PC-9 (cell line): ENCODE data around the gene WDR20. TPM values are rescaled to one million over a fixed set of nuclear protein-coding genes. Genes with fewer than 3 reads are reported as not detected.

Source experiments
- BruUV-seq: library from RNA; stranded (reverse); fragments of 400-500 nt; replicated peaks from 2 replicates; lab custom pipeline; 2021; lab: Mats Ljungman, UMichigan
- CTCF ChIA-PET: fragments of 300-600 bp; sonication (Branson Sonifier 250); formaldehyde crosslinking; loops from one replicate; lab custom pipeline; 2022; ENCODE audit warnings: antibody characterized with exemption; lab: Charles Lee
- POLR2A ChIA-PET: fragments of 300-600 bp; sonication (Branson Sonifier 250); formaldehyde crosslinking; loops from one replicate; lab custom pipeline; 2022; ENCODE audit warnings: antibody characterized with exemption; ENCODE audit not compliant: unreplicated experiment; lab: Charles Lee
- DNase-seq, 2 experiments: peaks; one replicate each; pipeline versions ENCODE4 v3.0.0 to v3.0.0-alpha.2; 2015 to 2022; ENCODE audit warnings: mixed read lengths in 1 of 2
- H2AFZ ChIP-seq: fragments of 200-600 bp; sonication (generic); 2 replicates; pipeline ENCODE4 v1.8.1; 2017; ENCODE audit warnings: antibody characterized with exemption
- H3F3A ChIP-seq: fragments of 200-600 bp; sonication (generic); 2 replicates; pipeline ENCODE4 v1.8.1; 2017; ENCODE audit warnings: antibody characterized with exemption, mild to moderate bottlenecking, low read depth; ENCODE audit not compliant: insufficient read depth
- H3K27ac ChIP-seq: fragments of 200-600 bp; sonication (generic); 2 replicates; pipeline ENCODE4 v1.6.1; 2016; ENCODE audit warnings: mixed run types
- H3K27me3 ChIP-seq: fragments of 200-600 bp; sonication (generic); 2 replicates; pipeline ENCODE4 v1.6.1; 2016; ENCODE audit warnings: low read depth, mixed run types; ENCODE audit not compliant: insufficient read depth
- H3K36me3 ChIP-seq: fragments of 200-600 bp; sonication (generic); 2 replicates; pipeline ENCODE4 v1.6.1; 2016; ENCODE audit warnings: low read depth, mixed run types
- H3K4me1 ChIP-seq: fragments of 200-600 bp; sonication (generic); replicated peaks from 2 replicates; pipeline ENCODE4 v1.6.1; 2016; ENCODE audit warnings: mixed run types; ENCODE audit not compliant: insufficient read depth
- H3K4me2 ChIP-seq: fragments of 200-600 bp; sonication (generic); 2 replicates; pipeline ENCODE4 v1.6.1; 2017; ENCODE audit warnings: mixed run types
- H3K4me3 ChIP-seq: fragments of 200-600 bp; sonication (generic); 2 replicates; pipeline ENCODE4 v1.6.1; 2016; ENCODE audit warnings: mixed run types
- H3K79me2 ChIP-seq: fragments of 200-600 bp; sonication (generic); 2 replicates; pipeline ENCODE4 v1.6.1; 2017; ENCODE audit warnings: low read depth, mixed run types
- H3K9me2 ChIP-seq: fragments of 200-600 bp; sonication (generic); 2 replicates; pipeline ENCODE4 v1.8.1; 2017; ENCODE audit warnings: mild to moderate bottlenecking; ENCODE audit not compliant: insufficient read depth
- H3K9me3 ChIP-seq: fragments of 200-600 bp; sonication (generic); 2 replicates; pipeline ENCODE4 v1.8.1; 2016; ENCODE audit warnings: low read depth; ENCODE audit not compliant: insufficient read depth
- H4K20me1 ChIP-seq: fragments of 200-600 bp; sonication (generic); 2 replicates; pipeline ENCODE4 v1.8.1; 2017; ENCODE audit not compliant: insufficient read depth
- EZH2 ChIP-seq: fragments of 200-600 bp; sonication (generic); IDR thresholded peaks from 2 replicates; pipeline ENCODE4 v1.8.0; 2017; ENCODE audit warnings: antibody characterized with exemption, low read depth
- intact Hi-C: fragments of 100-400 bp; cut with micrococcal nuclease; formaldehyde crosslinking; loops from one replicate; pipeline ENCODE4 v1.10.0; 2022; ENCODE audit not compliant: unreplicated experiment
- total RNA-seq: library from RNA; stranded (reverse); gene quantifications from 2 replicates; pipeline ENCODE4 v1.2.3, GENCODE V29; 2021
- TF ChIP-seq, protein P1 (sequence below): fragments of 200-600 bp; sonication (generic); conservative IDR thresholded peaks from 2 replicates; pipeline ENCODE4 v1.6.1; 2017; ENCODE audit warnings: mixed run types, antibody characterized with exemption, mild to moderate bottlenecking, moderate library complexity

Gene WDR20
- total RNA-seq, 1 experiment from 2014 or later: 93.5 TPM

DNA sequence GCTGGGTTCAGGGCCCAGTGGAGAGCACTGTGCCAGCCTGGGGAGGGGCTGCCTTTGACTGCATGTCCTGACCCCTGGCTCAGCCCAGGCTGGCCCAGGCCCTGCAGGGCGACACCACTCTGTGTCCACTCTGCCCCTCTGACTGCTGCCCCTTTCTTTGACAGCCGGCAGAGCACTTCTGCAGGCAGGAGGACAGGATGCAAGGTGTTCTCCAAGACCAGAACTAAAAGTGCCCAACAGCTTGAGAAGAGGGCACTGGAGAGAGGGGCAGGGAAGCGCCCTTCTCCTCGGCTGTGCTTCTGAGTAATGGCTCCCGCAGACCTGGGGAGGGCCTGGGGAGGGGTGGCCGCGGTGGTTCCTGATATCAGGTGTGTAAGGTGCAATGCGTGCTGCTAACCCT, 72.7 kb downstream of the WDR20 start:
- no peak for DNase-seq
- Histone ChIP-seq H2AFZ (no peak overlapping the region), H3K9me3 (no peaks in the 10 kb centered on the region), H3K4me3 (no peak overlapping the region), H3K9me2 (no peaks in the 10 kb centered on the region), H3K4me2 (no peak overlapping the region), H3K4me1 (no peaks in the 10 kb centered on the region), H3K27me3 (no peaks in the 10 kb centered on the region), H3K36me3 (peaks cover 13% of the 10 kb centered on the region), H3K27ac (no peak overlapping the region), H3F3A (no peaks in the 10 kb centered on the region; the same call in 1 of the 2 replicates), H3K79me2 (peaks cover 6% of the 10 kb centered on the region; the same call in 1 of the 2 replicates), H4K20me1 (peaks cover 8% of the 10 kb centered on the region; the same call in 1 of the 2 replicates)
- TF ChIP-seq EZH2: no peak
- TF ChIP-seq, protein P1, sequence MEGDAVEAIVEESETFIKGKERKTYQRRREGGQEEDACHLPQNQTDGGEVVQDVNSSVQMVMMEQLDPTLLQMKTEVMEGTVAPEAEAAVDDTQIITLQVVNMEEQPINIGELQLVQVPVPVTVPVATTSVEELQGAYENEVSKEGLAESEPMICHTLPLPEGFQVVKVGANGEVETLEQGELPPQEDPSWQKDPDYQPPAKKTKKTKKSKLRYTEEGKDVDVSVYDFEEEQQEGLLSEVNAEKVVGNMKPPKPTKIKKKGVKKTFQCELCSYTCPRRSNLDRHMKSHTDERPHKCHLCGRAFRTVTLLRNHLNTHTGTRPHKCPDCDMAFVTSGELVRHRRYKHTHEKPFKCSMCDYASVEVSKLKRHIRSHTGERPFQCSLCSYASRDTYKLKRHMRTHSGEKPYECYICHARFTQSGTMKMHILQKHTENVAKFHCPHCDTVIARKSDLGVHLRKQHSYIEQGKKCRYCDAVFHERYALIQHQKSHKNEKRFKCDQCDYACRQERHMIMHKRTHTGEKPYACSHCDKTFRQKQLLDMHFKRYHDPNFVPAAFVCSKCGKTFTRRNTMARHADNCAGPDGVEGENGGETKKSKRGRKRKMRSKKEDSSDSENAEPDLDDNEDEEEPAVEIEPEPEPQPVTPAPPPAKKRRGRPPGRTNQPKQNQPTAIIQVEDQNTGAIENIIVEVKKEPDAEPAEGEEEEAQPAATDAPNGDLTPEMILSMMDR: no peak
- intact Hi-C loops: no loop called here
- BruUV-seq: no TSS peak
- ChIA-PET POLR2A (interaction anchor here (0.6 kb wide), 1 partner anchor 124 kb away, joined by 3 read pairs; no protein-coding TSS in a partner anchor), CTCF (interaction anchor here (0.7 kb wide), 1 partner anchor 25 kb away, joined by 5 read pairs; no protein-coding TSS in a partner anchor)

DNA sequence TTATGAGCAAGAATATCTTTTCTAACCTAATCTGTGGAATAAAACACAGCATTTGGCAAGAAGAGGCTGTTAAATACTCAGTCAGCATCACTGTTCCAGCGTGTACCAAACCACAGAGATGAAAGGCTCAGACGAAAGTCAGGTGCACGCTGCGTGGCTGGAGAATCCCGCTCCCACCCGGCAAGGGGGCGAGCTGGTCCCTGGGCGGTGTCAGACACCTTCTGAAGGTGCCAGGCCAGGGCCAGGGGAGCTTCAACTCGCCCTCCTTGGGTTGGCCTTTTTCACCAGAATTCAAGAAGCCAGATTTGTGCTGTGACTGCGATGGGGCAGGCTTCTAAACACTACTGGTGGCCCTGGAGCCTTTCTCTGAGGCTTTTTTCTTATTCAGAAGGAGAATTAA, 73.1 kb downstream of the WDR20 start:
- H3K79me2 ChIP-seq: peaks cover 11% of the 10 kb centered on the region; the same call in 1 of the 2 replicates
- no peak overlapping the region for H3K4me2 ChIP-seq
- no peak for TF ChIP-seq EZH2
- TF ChIP-seq, protein P1: no peak
- H3K9me3 ChIP-seq: no peaks in the 10 kb centered on the region
- POLR2A ChIA-PET: interaction anchor here (0.6 kb wide), 2 partner anchors 104 to 124 kb away, joined by 3 to 9 read pairs; no protein-coding TSS in a partner anchor
- H3K36me3 ChIP-seq: peaks cover 13% of the 10 kb centered on the region
- no peaks in the 10 kb centered on the region for H3K4me1 ChIP-seq
- CTCF ChIA-PET: interaction anchor here (0.7 to 0.9 kb wide), 2 partner anchors 26 to 52 kb away, joined by 3 to 5 read pairs; no protein-coding TSS in a partner anchor
- BruUV-seq: no TSS peak
- DNase-seq: no peak
- 0 out of 2 replicates have a peak overlapping the region, but pooled peaks have one; percentile 2 for H3K27ac ChIP-seq
- H3K27me3 ChIP-seq: no peaks in the 10 kb centered on the region
- no peaks in the 10 kb centered on the region for H3K9me2 ChIP-seq
- intact Hi-C loops: no loop called here
- peaks cover 8% of the 10 kb centered on the region; the same call in 1 of the 2 replicates for H4K20me1 ChIP-seq
- no peaks in the 10 kb centered on the region; the same call in 1 of the 2 replicates for H3F3A ChIP-seq
- H3K4me3 ChIP-seq: no peak overlapping the region
- H2AFZ ChIP-seq: no peak overlapping the region

DNA sequence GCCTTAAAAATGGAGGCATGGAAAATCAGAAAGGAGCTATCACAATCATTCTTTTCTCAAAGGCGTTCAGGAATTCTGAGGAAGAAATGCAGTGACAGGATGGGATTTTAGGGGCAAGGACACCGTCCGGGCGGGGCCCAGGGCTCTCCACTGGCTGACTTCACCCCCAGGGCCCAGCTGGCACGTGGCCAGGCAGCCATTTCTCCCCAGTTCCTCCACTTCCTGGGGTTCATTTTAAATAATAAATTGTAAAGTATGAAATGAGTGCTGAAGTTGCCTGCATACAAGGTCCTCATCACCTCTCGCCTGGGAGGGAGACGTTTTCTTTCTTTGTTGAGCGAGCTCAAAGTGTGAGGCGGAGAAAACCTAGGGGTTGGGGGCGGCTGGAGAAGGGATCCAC, 73.8 kb downstream of the WDR20 start:
- Histone ChIP-seq H3K27ac (0 out of 2 replicates have a peak overlapping the region, but pooled peaks have one; percentile 2), H2AFZ (no peak overlapping the region), H3K4me2 (no peak overlapping the region), H3K4me1 (no peaks in the 10 kb centered on the region), H3K4me3 (no peak overlapping the region), H3K9me2 (no peaks in the 10 kb centered on the region), H3K79me2 (peaks cover 16% of the 10 kb centered on the region; the same call in 1 of the 2 replicates), H3F3A (peaks cover 2% of the 10 kb centered on the region; the same call in 1 of the 2 replicates), H3K27me3 (no peaks in the 10 kb centered on the region), H3K9me3 (no peaks in the 10 kb centered on the region), H4K20me1 (peaks cover 10% of the 10 kb centered on the region; the same call in 1 of the 2 replicates), H3K36me3 (peaks cover 13% of the 10 kb centered on the region)
- intact Hi-C loops: no loop called here
- DNase-seq: no peak
- TF ChIP-seq, protein P1: no peak
- no peak for TF ChIP-seq EZH2
- ChIA-PET CTCF (interaction anchor here (0.9 kb wide), 1 partner anchor 52 kb away, joined by 3 read pairs; no protein-coding TSS in a partner anchor), POLR2A (interaction anchor here (0.6 kb wide), 1 partner anchor 103 kb away, joined by 9 read pairs; no protein-coding TSS in a partner anchor)
- BruUV-seq: no TSS peak
